ENCODE results near the gene DLGAP1.

DLGAP1 gene

DNA sequence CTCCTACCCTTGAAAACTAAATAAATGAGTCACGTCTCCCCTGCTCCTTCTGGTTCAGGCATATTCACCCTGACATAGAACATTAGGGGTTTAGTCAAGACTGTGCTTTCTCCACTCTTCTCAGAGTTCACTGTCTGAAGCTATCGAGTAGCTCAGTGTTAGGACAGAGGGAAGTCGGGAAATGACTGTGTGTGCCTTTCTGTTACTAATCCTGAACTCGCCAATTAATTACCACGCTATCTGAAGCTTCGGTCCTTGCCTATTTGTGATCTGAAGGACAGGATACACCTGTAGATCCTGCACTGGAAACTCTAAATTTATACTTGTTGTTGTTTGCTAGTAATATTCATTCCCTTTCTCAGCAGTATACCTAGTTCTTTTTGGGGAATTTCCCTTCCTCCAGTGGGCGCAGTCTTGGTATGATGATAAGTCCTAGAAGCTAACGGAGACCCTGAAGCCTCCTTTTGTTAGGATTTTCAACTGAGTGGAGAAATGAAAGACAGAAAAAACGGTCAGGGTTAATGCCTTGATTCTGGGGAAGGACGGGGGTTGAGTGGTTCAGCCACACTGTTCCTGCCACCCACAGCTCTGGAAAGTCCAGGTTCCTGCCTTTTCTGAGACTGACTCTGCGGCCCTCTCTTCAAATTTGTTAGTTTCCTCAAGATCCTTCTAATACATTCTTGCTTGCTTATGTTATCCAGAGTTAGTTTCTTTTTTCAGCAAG, 218.0 kb downstream of the DLGAP1 start:
- H3K4me3 ChIP-seq (ENCODE audit: low read depth, low read length): no peak overlapping the region
- no peak for TF ChIP-seq CTCF (IDR thresholded peaks at IDR 0.05; ENCODE audit: borderline replicate concordance, insufficient read depth, low read depth, low read length)

- no peak overlapping the region for H3K4me3 ChIP-seq (ENCODE audit: low read depth, low read length)
Observed at GRCh38 chr18:4233468-4233867, 221.6 kb downstream of the DLGAP1 start.

DNA sequence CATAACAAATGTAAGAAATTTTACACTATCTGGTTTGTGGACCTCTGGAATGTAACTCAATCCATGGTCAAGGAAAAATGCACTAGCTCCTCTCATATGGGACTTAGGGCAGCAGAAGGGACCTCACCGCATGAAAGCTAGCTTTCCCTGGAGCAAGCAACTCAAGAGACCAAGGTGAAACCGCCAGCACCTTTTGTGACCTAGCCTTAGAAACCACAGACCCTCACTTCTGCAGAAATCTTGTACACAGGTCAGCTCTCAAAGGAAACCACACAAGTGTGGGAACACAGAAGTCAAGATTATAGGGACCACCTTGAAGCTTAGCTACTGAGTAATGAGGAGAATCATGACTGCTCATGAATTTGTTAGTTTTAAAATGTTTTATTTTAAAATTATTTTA, 222.5 kb downstream of the DLGAP1 start:
- no peak for TF ChIP-seq CTCF (IDR thresholded peaks at IDR 0.05; ENCODE audit: borderline replicate concordance, insufficient read depth, low read depth, low read length)

More at GRCh38 chr18:4233468-4233867, 221.6 kb downstream of the DLGAP1 start:
- no peak for TF ChIP-seq CTCF (IDR thresholded peaks at IDR 0.05; ENCODE audit: borderline replicate concordance, insufficient read depth, low read depth, low read length)

DNA sequence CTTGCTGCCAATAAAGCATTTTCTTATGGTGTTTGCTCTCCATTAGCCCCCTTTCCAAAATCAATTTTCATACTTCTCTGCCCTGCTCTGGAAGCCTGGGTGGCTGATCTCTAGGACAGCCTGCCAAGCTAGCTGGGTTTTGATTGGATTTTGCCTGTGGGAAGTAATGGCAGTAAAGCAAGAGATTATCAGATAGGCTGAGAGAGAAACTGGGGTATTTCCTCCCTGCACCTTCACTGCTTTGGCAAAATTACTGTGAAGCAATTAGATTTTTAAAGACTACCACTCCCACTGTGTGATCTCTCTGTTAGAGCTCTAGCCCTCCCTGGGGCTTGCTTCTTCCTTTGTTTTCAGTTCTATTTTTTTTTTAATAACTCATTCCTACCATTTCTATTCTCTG, 223.8 kb downstream of the DLGAP1 start:
- no peak for TF ChIP-seq CTCF (IDR thresholded peaks at IDR 0.05; ENCODE audit: borderline replicate concordance, insufficient read depth, low read depth, low read length)
- H3K4me3 ChIP-seq (ENCODE audit: low read depth, low read length): no peak overlapping the region

More for the DNA sequence above, 222.5 kb downstream of the DLGAP1 start:
- no peak overlapping the region for H3K4me3 ChIP-seq (ENCODE audit: low read depth, low read length)

- no peak for TF ChIP-seq CTCF (IDR thresholded peaks at IDR 0.05; ENCODE audit: borderline replicate concordance, insufficient read depth, low read depth, low read length)
Observed at GRCh38 chr18:4230450-4231168, 224.5 kb downstream of the DLGAP1 start.

GRCh38 chr18:4224031-4224704, 230.9 kb downstream of the DLGAP1 start:
- no peak overlapping the region for H3K4me3 ChIP-seq (ENCODE audit: low read depth, low read length)
- TF ChIP-seq CTCF (IDR thresholded peaks at IDR 0.05; ENCODE audit: borderline replicate concordance, insufficient read depth, low read depth, low read length): no peak

More at GRCh38 chr18:4230450-4231168, 224.5 kb downstream of the DLGAP1 start:
- H3K4me3 ChIP-seq (ENCODE audit: low read depth, low read length): no peak overlapping the region

All from GM12875 (cell line).